MM.1S (cell line): ENCODE data around the gene TTL.

Experiments
- DNase-seq: peaks from one replicate; pipeline ENCODE4 v3.0.0-alpha.2; 2015
- H2AFZ ChIP-seq: fragments of 300-600 bp; sonication (generic); 2 replicates; pipeline ENCODE4 v1.6.0; 2016; ENCODE audit warnings: antibody characterized with exemption, low read length
- H3F3A ChIP-seq: fragments of 300-600 bp; sonication (generic); 2 replicates; pipeline ENCODE4 v1.6.1; 2016; ENCODE audit warnings: mild to moderate bottlenecking, antibody characterized with exemption, low read length, moderate library complexity, mixed read lengths; ENCODE audit not compliant: insufficient read depth
- H3K27ac ChIP-seq: fragments of 300-600 bp; sonication (generic); 2 replicates; pipeline ENCODE4 v1.5.1; 2016; ENCODE audit warnings: mild to moderate bottlenecking, low read length
- H3K27me3 ChIP-seq: fragments of 300-600 bp; sonication (generic); replicated peaks from 2 replicates; pipeline ENCODE4 v1.6.0; 2016; ENCODE audit warnings: low read length; ENCODE audit not compliant: insufficient read depth
- H3K36me3 ChIP-seq: fragments of 300-600 bp; sonication (generic); replicated peaks from 2 replicates; pipeline ENCODE4 v1.6.1; 2016; ENCODE audit warnings: mild to moderate bottlenecking, low read length, mixed read lengths; ENCODE audit not compliant: insufficient read depth
- H3K4me1 ChIP-seq: fragments of 300-600 bp; sonication (generic); 2 replicates; pipeline ENCODE4 v1.6.1; 2016; ENCODE audit warnings: low read length, mixed read lengths
- H3K4me2 ChIP-seq: fragments of 300-600 bp; sonication (generic); 2 replicates; pipeline ENCODE4 v1.6.0; 2016; ENCODE audit warnings: low read depth, low read length
- H3K4me3 ChIP-seq: fragments of 300-600 bp; sonication (generic); 2 replicates; pipeline ENCODE4 v1.5.1; 2016; ENCODE audit warnings: low read length, mixed read lengths
- H3K79me2 ChIP-seq: fragments of 300-600 bp; sonication (generic); 2 replicates; pipeline ENCODE4 v1.6.1; 2016; ENCODE audit warnings: mixed run types, low read length, mixed read lengths
- H3K9ac ChIP-seq: fragments of 300-600 bp; sonication (generic); 2 replicates; pipeline ENCODE4 v1.6.1; 2016; ENCODE audit warnings: low read length, mixed read lengths
- H3K9me2 ChIP-seq: fragments of 300-600 bp; sonication (generic); replicated peaks from 2 replicates; pipeline ENCODE4 v1.6.1; 2016; ENCODE audit warnings: mild to moderate bottlenecking, low read length, mixed read lengths; ENCODE audit not compliant: insufficient read depth
- H3K9me3 ChIP-seq: fragments of 300-600 bp; sonication (generic); replicated peaks from 2 replicates; pipeline ENCODE4 v1.6.1; 2016; ENCODE audit warnings: mild to moderate bottlenecking, low read length, mixed read lengths; ENCODE audit not compliant: insufficient read depth
- H4K20me1 ChIP-seq: fragments of 300-600 bp; sonication (generic); 2 replicates; pipeline ENCODE4 v1.6.1; 2016; ENCODE audit warnings: mild to moderate bottlenecking, low read length, moderate library complexity, mixed read lengths; ENCODE audit not compliant: insufficient read depth
- EZH2 ChIP-seq: fragments of 300-600 bp; sonication (generic); optimal IDR thresholded peaks from 2 replicates; pipeline ENCODE3; 2017; ENCODE audit warnings: low read depth, mild to moderate bottlenecking, antibody characterized with exemption, low read length, mixed read lengths
- EZH2phosphoT487 ChIP-seq: fragments of 300-600 bp; sonication (generic); IDR thresholded peaks from 2 replicates; pipeline ENCODE4 v1.6.1; 2018; ENCODE audit warnings: antibody characterized with exemption, low read length
- TF ChIP-seq, protein P1 (sequence below): fragments of 300-600 bp; sonication (generic); IDR thresholded peaks from 2 replicates; pipeline ENCODE4 v1.5.1; 2016; ENCODE audit warnings: antibody characterized with exemption, low read length, mixed read lengths

Gene TTL

DNA sequence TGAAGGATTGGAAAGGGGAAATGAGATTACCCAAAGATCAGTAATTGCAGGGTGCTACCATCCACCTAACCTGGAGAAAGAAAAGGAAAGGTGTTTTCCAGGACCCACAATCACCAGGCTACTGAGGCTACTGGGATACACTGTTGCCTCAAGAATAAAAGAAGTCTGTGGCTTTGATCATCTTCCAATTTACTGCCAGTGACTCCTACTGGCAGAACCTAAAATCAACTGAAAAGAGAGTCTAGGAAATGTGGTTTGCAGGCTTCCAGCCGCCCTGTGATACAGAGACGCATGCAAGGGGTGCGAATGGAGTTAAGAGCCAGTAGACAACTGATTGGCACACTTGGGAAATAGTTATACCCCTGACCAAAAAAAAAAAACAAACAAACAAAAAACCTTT, 16.6 kb upstream of the TTL start:
- no peaks in the 10 kb centered on the region for H3K27me3 ChIP-seq

DNA sequence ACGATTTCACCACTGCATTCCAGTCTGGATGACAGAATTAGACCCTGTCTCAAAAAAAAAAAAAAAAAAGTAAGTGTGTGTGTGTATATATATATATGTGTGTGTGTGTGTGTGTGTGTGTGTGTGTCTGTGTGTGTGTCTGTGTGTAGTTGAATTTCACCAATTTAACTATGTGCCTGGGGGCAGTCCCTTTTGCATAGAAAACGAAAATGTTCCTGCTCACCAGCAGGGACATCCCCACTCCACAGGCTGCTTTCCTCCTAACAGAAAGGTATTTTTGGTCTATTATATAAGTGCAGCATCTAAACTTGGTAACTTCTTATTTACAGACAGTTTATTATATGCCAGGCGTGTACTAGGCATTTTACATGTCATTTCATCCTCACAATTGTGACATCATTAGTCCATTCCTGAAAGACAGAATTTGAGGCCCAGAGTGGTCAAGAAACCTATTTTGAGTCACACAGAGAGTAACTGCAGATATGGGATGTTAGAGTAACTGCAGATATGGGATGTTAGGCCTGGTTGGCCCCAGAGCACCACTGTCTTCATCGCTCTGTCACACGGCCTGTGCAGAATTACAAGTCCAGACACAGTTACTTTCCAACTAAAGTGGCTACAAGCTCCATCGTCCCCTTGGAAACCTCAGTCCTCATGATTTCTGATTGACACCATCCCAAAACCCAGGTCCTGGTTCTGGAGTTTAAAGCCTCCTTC, 9.3 kb upstream of the TTL start:
- H3K9ac ChIP-seq: no peak overlapping the region
- no peak overlapping the region for H3K27ac ChIP-seq
- no peaks in the 10 kb centered on the region for H3K79me2 ChIP-seq
- H3K4me1 ChIP-seq: no peaks in the 10 kb centered on the region
- H2AFZ ChIP-seq: no peak overlapping the region
- no peaks in the 10 kb centered on the region for H4K20me1 ChIP-seq
- no peaks in the 10 kb centered on the region for H3K27me3 ChIP-seq
- H3K4me3 ChIP-seq: no peak overlapping the region
- H3K9me3 ChIP-seq: no peaks in the 10 kb centered on the region
- TF ChIP-seq EZH2phosphoT487: no peak
- TF ChIP-seq EZH2: no peak
- TF ChIP-seq, protein P1, sequence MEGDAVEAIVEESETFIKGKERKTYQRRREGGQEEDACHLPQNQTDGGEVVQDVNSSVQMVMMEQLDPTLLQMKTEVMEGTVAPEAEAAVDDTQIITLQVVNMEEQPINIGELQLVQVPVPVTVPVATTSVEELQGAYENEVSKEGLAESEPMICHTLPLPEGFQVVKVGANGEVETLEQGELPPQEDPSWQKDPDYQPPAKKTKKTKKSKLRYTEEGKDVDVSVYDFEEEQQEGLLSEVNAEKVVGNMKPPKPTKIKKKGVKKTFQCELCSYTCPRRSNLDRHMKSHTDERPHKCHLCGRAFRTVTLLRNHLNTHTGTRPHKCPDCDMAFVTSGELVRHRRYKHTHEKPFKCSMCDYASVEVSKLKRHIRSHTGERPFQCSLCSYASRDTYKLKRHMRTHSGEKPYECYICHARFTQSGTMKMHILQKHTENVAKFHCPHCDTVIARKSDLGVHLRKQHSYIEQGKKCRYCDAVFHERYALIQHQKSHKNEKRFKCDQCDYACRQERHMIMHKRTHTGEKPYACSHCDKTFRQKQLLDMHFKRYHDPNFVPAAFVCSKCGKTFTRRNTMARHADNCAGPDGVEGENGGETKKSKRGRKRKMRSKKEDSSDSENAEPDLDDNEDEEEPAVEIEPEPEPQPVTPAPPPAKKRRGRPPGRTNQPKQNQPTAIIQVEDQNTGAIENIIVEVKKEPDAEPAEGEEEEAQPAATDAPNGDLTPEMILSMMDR: no peak
- H3K9me2 ChIP-seq: no peaks in the 10 kb centered on the region
- no peak for DNase-seq
- H3F3A ChIP-seq: no peaks in the 10 kb centered on the region
- H3K36me3 ChIP-seq: no peaks in the 10 kb centered on the region
- H3K4me2 ChIP-seq: no peak overlapping the region

More for the DNA sequence above, 16.6 kb upstream of the TTL start:
- H2AFZ ChIP-seq: no peak overlapping the region
- H3F3A ChIP-seq: no peaks in the 10 kb centered on the region
- no peak overlapping the region for H3K4me2 ChIP-seq
- H3K9ac ChIP-seq: no peak overlapping the region
- TF ChIP-seq, protein P1: no peak
- TF ChIP-seq EZH2 (no peak), EZH2phosphoT487 (no peak)
- H3K27ac ChIP-seq: no peak overlapping the region
- H3K9me2 ChIP-seq: no peaks in the 10 kb centered on the region
- H3K9me3 ChIP-seq: no peaks in the 10 kb centered on the region
- no peaks in the 10 kb centered on the region for H3K79me2 ChIP-seq
- H3K36me3 ChIP-seq: no peaks in the 10 kb centered on the region
- no peaks in the 10 kb centered on the region for H4K20me1 ChIP-seq
- H3K4me1 ChIP-seq: no peaks in the 10 kb centered on the region
- DNase-seq: no peak
- no peak overlapping the region for H3K4me3 ChIP-seq

DNA sequence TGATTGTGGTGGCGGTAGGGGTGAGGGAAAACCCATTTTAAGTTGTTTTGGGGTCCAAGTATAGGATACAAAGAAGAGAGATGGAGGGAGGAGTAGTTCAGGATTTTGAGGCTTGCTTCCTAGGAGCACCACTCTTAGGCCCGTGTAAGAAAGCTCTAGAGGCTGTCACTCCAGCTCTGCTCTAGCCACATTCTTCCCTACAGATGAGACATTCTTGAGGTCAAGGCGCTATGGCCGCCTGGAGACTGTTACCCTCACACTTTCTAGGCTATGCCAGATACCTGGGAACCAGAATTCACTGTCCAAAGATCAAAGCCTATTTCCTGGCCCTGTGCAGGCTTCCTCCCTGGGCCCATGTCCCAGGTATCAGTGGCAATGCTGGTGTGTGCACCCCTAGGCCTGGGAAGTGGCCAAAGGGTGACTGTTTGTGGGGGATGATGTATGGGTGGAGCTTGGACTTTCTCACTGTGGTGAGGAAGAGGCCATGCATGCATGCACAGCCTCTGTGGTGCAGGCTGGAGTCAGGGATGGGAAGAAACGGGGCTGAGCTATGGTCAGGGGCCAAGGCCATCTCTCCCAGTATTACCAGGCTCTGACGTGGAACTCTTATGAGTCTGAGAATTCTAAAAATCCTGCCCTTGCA, 7.0 kb upstream of the TTL start:
- no peak overlapping the region for H3K4me2 ChIP-seq
- H3K9ac ChIP-seq: no peak overlapping the region
- no peaks in the 10 kb centered on the region for H3F3A ChIP-seq
- no peaks in the 10 kb centered on the region for H3K36me3 ChIP-seq
- no peak overlapping the region for H2AFZ ChIP-seq
- no peak overlapping the region for H3K4me3 ChIP-seq
- no peaks in the 10 kb centered on the region for H3K79me2 ChIP-seq
- H3K27ac ChIP-seq: no peak overlapping the region
- H4K20me1 ChIP-seq: no peaks in the 10 kb centered on the region
- H3K9me3 ChIP-seq: no peaks in the 10 kb centered on the region
- TF ChIP-seq, protein P1: no peak
- TF ChIP-seq EZH2phosphoT487 (no peak), EZH2 (no peak)
- no peak for DNase-seq
- H3K27me3 ChIP-seq: no peaks in the 10 kb centered on the region
- no peaks in the 10 kb centered on the region for H3K9me2 ChIP-seq
- no peaks in the 10 kb centered on the region for H3K4me1 ChIP-seq
